ENCODE results near the gene TAGLN3. TPM values are rescaled to one million over a fixed set of nuclear protein-coding genes. Genes with fewer than 3 reads are reported as not detected.

Gene TAGLN3
- total and polyA plus RNA-seq, 2 donors (not counting 3 experiments of a cell fraction or from before 2014, with no cell fraction given), result not detected

DNA sequence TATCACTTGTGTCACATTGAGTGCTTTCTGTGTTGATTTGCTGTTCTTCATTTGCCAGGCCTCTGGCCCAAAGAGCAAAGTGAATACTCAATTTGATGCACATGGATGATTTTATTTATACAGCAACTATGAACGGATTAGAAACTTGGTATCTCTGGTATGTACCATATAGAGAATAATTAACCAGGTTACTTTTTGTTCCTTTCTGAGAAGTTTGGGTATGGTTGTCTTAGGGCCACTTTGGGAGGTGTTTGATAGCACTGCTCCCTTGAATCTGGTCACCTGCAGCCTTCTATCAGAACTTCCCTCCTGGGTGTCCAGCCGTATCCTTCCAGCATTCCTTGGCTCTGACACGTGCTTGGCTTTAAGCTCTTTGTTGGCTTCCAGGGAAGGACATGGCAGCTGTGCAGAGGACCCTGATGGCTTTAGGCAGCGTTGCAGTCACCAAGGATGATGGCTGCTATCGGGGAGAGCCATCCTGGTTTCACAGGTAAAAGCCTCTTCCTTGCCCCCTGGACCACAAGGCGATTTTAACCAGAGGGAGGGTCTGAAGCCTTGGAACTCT, 12.7 kb downstream of the TAGLN3 start:
- H3K27me3 ChIP-seq (ENCODE audit: control insufficient read depth in 2 of 2, insufficient read depth in 2 of 2, low read length in 2 of 2), result no peaks in the 10 kb centered on the region
- H4K20me1 ChIP-seq (replicated peaks; ENCODE audit: control insufficient read depth, extremely low read depth, insufficient read depth, low read length), result no peaks in the 10 kb centered on the region
- H3K79me2 ChIP-seq (ENCODE audit: control insufficient read depth, insufficient read depth, low read length), result no peaks in the 10 kb centered on the region
- H3K9ac ChIP-seq (replicated peaks; ENCODE audit: extremely low read depth, insufficient read depth, low read length), result no peak overlapping the region
- DNase-seq (ENCODE audit: low read depth, low spot score) (no peak), FAIRE-seq (no peak)
- H3K4me1 ChIP-seq (ENCODE audit: control insufficient read depth, extremely low read depth, insufficient read depth, low read length), result no peaks in the 10 kb centered on the region
- no peaks in the 10 kb centered on the region for H3K9me3 ChIP-seq (replicated peaks; ENCODE audit: control insufficient read depth, insufficient read depth, low read length)
- no TSS peak for BruUV-seq (replicated peaks)
- POLR2A ChIA-PET, result interaction anchor here (1.1 kb wide), 1 partner anchor 23 kb away, joined by 3 read pairs; no protein-coding TSS in a partner anchor
- H3K9me1 ChIP-seq (replicated peaks; ENCODE audit: control insufficient read depth, extremely low read depth, insufficient read depth, low read length), result no peaks in the 10 kb centered on the region
- H2AFZ ChIP-seq (ENCODE audit: low read depth, low read length), result no peak overlapping the region
- H3K4me2 ChIP-seq (ENCODE audit: insufficient read depth, low read length), result no peak overlapping the region
- CTCF ChIA-PET, result interaction anchor here (0.7 to 8.2 kb wide), 4 partner anchors 10 to 294 kb away, joined by 3 to 291 read pairs (median 72); partner anchors contain the start of gene TAGLN3
- H3K4me3 ChIP-seq (replicated peaks in 1 of 3; ENCODE audit: insufficient read depth in 1 of 3, low read depth in 1 of 3, low read length in 3 of 3), result no peak overlapping the region
- dilution Hi-C loops (cut with MboI; ENCODE audit: extremely low pct_ligation_motif_present, low sequenced_read_pairs), result no loop called here
- intact Hi-C loops (cut with micrococcal nuclease), result no loop called here
- no peaks in the 10 kb centered on the region for H3K36me3 ChIP-seq (ENCODE audit: control insufficient read depth in 2 of 2, extremely low read depth in 1 of 2, insufficient read depth in 2 of 2, low read length in 2 of 2)
- no peak overlapping the region for H3K27ac ChIP-seq (ENCODE audit: insufficient read depth, low read depth, low read length)
- TF ChIP-seq JUN (IDR thresholded peaks at IDR 0.05; ENCODE audit: borderline replicate concordance, insufficient read depth, insufficient read length, low read depth), result no peak
- no peak for TF ChIP-seq POLR2A (IDR thresholded peaks at IDR 0.05; ENCODE audit: low read depth, low read length)
- TF ChIP-seq, protein P1, sequence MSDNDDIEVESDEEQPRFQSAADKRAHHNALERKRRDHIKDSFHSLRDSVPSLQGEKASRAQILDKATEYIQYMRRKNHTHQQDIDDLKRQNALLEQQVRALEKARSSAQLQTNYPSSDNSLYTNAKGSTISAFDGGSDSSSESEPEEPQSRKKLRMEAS (IDR thresholded peaks at IDR 0.05; ENCODE audit: insufficient read depth, insufficient read length), result no peak
- TF ChIP-seq FOS (IDR thresholded peaks at IDR 0.05; ENCODE audit: borderline replicate concordance, insufficient read depth, low read length), result no peak
- TF ChIP-seq EZH2 (IDR thresholded peaks at IDR 0.05; ENCODE audit: borderline replicate concordance, low read depth, low read length, severe bottlenecking), result no peak
- TF ChIP-seq MYC (IDR thresholded peaks at IDR 0.05; ENCODE audit: low read depth, low read length), result no peak
- no peak for TF ChIP-seq CTCF (IDR thresholded peaks at IDR 0.05; ENCODE audit: extremely low read depth in 1 of 2, insufficient read depth in 1 of 2, low read depth in 1 of 2, low read length in 2 of 2)
- no peak for TF ChIP-seq GATA2 (IDR thresholded peaks at IDR 0.05; ENCODE audit: insufficient read depth, insufficient read length, low read depth, low read length)
- no peak for TF ChIP-seq POLR2AphosphoS5 (IDR thresholded peaks at IDR 0.05; ENCODE audit: insufficient read depth, low read depth, low read length)

Data from endothelial cell of umbilical vein (primary cell).